Mucosa of descending colon (tissue), 3 donors: ENCODE measurements around the gene ALG1. TPM values are rescaled to one million over a fixed set of nuclear protein-coding genes. Genes with fewer than 3 reads are reported as not detected.
A peak's percentile ranks its signal among the peaks of the same experiment; 100 is the strongest.
"Not testable (repeated sequence)": the region's sequence is repeated elsewhere in the genome, so short reads cannot be mapped to it uniquely, and the experiment has no call there.

Experiments used
- ATAC-seq: fragments of 200-7000 bp; cut with Tn5 transposase; one replicate; pipeline ENCODE4 v1.9.1; 2020; ENCODE audit warnings: mild to moderate bottlenecking, moderate library complexity
- DNase-seq, 3 donors: peaks; one replicate each; pipeline ENCODE4 v3.0.0-alpha.2; 2020
- H3K36me3 ChIP-seq: fragments of 200-600 bp; one replicate; pipeline ENCODE4 v1.8.0; 2021; ENCODE audit warnings: low read depth, mild to moderate bottlenecking
- H3K4me1 ChIP-seq: fragments of 200-600 bp; one replicate; pipeline ENCODE4 v1.8.0; 2021; ENCODE audit warnings: low read depth, mild to moderate bottlenecking
- H3K4me3 ChIP-seq: fragments of 200-600 bp; one replicate; pipeline ENCODE4 v1.8.0; 2021; ENCODE audit warnings: mild to moderate bottlenecking
- H3K9me3 ChIP-seq: fragments of 200-600 bp; one replicate; pipeline ENCODE4 v1.8.0; 2021; ENCODE audit warnings: mild to moderate bottlenecking
- CTCF ChIP-seq: fragments of 200-600 bp; IDR thresholded peaks from one replicate; pipeline ENCODE4 v1.8.0; 2022; ENCODE audit warnings: antibody characterized with exemption, mild to moderate bottlenecking
- intact Hi-C, 2 donors: fragments of 100-400 bp; cut with DNase I in 1 of 2; cut with micrococcal nuclease in 1 of 2; formaldehyde crosslinking; loops; one replicate each; pipeline versions ENCODE4 v1.11.0 to v1.11.1; 2022; cut with DNase I, micrococcal nuclease
- total RNA-seq, 3 donors: library from RNA; stranded (reverse); fragmentation: NEBNext Ultra II Directional in 2 of 3; extraction: Animal tissue kit (Norgen Biotek cat#: 25700) in 2 of 3; gene quantifications; one replicate each; pipeline versions ENCODE4 v1.2.1 to v1.2.4, GENCODE V29; 2021 to 2023
- donor health status: DM: no; HTN: no; CAD: no; lungs with moderate emphysema.
- donor health status: DM: no; HTN: no; CAD: no.
- donor health status: DM: no; HTN: yes; CAD: no.

The ALG1 gene
- total RNA-seq, 3 donors from 2014 or later, result 17.7 to 32.2 (median 29.0) TPM

GRCh38 chr16:5097470-5098220, 26.0 kb downstream of the ALG1 start, which contains the start of gene EEF2KMT:
EEF2KMT (minus strand) TSS chr16:5097795; CDS start chr16:5097739, 56 bp downstream.
- intact Hi-C loops, result not testable (repeated sequence)

DNA sequence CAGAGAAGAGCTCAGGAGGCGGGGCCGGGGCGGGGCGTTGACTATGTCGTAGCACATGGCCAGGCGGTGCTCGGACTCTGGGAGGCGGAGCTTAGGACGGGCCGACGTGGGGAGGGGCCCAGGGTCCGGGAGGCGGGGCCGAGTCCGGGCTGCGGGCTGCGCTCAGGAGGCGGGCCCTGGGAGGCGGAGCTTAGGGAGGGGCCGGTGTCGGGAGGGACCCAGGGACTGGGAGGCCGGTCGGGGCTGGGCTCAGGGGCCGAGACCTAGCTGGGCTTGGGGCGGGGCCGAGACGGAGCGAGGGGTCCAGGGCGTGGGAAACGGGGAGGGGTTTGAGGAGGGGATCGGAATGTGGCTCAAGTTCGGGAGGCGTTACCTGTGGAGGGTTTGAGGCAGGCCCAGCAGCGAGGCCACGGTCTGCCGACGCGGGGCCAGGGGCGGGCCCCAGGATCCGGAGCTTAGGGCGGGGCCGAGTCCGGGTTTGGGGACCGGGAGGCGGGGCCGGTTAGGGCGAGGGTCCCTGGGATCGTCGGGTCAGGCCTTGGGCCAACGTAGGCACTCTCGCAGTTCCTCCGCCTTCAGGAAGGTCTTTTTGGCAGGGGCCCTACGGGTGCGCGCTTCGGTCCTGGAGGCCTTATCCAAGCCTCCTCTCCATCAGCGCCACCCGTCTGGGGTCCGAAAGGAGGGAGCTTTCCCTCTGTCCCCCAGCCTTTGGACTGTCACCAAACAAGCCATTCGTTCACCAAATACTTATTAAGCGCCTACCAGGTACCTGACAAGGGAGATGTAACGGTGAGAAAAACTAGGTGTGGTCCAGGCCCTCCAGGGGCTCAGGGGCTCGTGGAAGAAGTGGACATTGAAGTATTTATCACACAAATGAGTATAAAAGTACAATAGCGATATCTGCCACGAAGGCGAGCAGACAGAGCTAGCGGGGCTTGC, 26.8 kb downstream of the ALG1 start:
- DNase-seq, result peak; percentile 84 to 91 (median 89)
- H3K36me3 ChIP-seq, ATAC-seq, H3K4me1 ChIP-seq, H3K9me3 ChIP-seq, intact Hi-C loops: not testable (repeated sequence)
- peak overlapping the region; percentile 46 for H3K4me3 ChIP-seq

More at GRCh38 chr16:5097470-5098220, 26.0 kb downstream of the ALG1 start, which contains the start of gene EEF2KMT:
- DNase-seq (peak; percentile 100), ATAC-seq (peak; percentile 100)
- H3K4me3 ChIP-seq, result peak within 1 kb of the TSS; percentile 56
- not testable (repeated sequence) for H3K9me3 ChIP-seq, H3K36me3 ChIP-seq, H3K4me1 ChIP-seq

GRCh38 chr16:5099174-5099573, 27.5 kb downstream of the ALG1 start:
- intact Hi-C loops, ATAC-seq, H3K9me3 ChIP-seq, H3K36me3 ChIP-seq, DNase-seq, H3K4me1 ChIP-seq, H3K4me3 ChIP-seq: not testable (repeated sequence)

DNA sequence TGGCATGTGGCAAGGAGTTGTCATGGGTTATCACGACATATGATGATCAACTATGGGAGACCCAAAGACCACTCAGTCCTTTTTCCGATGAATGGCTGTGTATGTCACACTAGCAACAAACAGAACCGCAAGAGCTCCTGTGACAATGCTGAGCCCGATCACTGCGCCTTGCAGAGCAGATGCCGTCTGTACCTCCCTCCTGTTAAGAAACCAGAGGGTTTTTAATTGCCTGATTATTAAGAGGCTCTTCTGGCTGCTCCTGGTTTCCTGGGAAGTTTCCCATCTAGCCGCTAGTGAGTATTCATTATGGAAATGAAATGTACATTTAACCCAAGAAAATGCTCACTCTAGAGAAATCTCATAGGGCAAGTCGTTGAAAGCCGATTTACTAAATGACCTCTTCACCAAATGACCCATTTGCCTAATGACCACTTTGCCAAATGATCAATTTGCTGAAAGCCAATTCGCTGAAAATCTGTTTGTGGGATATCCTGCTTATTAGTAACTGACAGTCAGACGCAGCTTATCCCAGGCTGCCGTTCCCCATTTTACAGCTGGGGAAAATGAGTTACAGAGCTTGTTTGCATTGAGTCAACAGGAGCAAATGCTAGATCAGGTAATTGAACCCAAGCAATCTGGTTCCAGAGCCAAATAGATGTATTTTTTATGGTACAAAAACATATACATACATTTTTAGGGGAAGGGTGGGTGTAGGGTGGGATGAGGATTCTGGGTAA, 31.8 kb downstream of the ALG1 start:
- H3K9me3 ChIP-seq, H3K4me1 ChIP-seq, H3K4me3 ChIP-seq, H3K36me3 ChIP-seq, DNase-seq, intact Hi-C loops, ATAC-seq: not testable (repeated sequence)

DNA sequence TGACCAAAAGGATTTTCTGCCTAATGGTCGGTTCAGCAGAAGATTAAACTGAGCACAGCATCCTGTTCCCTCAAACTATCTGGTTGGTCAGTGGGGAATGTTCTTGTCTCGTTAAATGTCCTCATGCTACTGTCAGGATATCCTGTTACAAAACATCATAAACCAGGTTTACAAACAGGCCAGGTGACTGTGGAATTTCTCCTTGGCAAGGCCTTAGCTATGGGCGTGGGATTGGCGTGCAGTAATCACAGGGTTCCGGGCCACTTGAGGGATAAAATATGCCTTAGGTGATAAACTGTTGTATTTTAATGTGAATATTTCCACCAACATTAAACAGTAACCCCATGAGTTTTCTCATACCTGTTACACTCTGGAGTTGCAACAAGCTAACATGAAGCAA, 33.4 kb downstream of the ALG1 start:
- peak in 2 of 3 donors; percentile 23 to 33 for DNase-seq
- ATAC-seq, H3K9me3 ChIP-seq, intact Hi-C loops, H3K4me3 ChIP-seq, H3K36me3 ChIP-seq, H3K4me1 ChIP-seq: not testable (repeated sequence)

DNA sequence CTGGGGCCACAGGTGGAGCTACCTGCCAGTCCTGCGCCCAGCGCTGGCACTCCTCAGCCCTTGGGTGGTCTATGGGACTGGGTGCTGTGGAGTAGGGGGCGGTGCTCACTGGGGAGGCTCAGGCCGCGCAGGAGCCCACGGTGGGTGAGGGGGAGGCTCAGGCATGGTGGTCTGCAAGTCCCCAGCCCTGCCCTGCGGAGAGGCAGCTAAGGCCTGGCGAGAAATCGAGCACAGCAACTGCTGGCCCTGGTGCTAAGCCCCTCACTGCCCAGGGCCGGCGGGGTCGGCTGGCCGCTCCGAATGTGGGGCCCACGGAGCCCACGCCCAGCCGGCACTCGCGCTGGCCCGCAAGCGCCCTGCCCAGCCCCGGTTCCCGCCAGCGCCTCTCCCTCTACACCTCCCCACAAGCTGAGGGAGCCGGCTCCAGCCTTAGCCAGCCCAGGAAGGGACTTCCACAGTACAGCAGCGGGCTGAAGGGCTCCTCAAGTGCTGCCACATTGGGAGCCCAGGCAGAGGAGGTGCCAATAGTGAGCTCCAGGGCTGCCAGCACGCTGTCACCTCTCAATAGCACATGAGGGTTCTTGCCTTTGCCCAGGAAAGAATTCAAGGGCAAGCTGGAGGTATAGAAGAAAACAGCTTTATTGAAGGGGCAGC, 37.0 kb downstream of the ALG1 start:
- ATAC-seq (no peak), DNase-seq (no peak)
- no peak for TF ChIP-seq CTCF
- H3K36me3 ChIP-seq, result no peaks in the 10 kb centered on the region
- intact Hi-C loops, result no loop called here
- H3K4me1 ChIP-seq, result no peaks in the 10 kb centered on the region
- no peaks in the 10 kb centered on the region for H3K9me3 ChIP-seq
- H3K4me3 ChIP-seq, result no peak overlapping the region

DNA sequence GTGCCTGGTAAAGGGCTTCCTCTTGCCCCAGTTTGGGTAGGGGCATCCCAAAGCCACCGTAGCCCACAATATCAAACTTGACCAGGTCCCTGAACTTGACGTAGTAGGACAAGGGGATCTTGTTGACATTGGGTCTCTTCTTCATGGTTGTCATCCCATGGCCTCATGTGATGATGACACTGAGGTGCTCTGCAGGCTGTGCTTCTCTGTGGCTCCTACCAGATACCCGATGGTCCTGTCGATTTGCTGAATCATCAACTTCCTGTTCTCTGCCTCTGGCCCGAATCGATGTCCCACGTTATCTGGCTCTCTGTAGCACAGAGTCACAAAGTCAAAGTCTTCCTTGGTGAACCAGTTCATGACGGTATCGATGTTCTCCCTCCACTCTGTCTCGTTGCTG, 39.3 kb downstream of the ALG1 start:
- ATAC-seq, H3K4me3 ChIP-seq, H3K9me3 ChIP-seq, intact Hi-C loops, H3K36me3 ChIP-seq, H3K4me1 ChIP-seq, DNase-seq: not testable (repeated sequence)

DNA sequence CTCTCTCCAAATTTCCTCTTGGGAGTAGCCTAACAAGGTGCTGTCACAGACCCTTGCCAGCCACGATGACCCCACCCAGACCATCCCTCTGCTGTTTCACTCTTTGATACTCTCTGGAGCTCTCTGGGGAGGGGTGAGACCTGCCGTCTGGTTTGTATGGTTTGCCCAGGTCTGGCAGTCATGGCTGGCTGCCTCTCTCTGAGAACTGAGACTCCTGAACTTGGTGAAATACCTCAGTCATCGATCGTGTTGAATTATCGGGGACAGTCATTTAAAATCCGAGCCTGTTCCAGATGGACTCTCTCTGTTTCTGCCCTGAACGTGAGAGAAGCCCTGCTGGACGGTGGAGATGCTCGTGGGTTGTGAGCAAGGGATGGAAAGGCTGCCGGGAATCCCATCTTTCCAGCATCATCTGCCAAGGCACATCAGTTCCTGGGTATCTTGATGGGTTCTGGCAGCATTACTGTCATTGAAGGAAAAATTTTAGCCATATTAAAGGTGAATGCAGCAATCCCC, 45.2 kb downstream of the ALG1 start:
- H3K4me3 ChIP-seq, ATAC-seq, H3K4me1 ChIP-seq, intact Hi-C loops, H3K9me3 ChIP-seq, DNase-seq, H3K36me3 ChIP-seq: not testable (repeated sequence)

DNA sequence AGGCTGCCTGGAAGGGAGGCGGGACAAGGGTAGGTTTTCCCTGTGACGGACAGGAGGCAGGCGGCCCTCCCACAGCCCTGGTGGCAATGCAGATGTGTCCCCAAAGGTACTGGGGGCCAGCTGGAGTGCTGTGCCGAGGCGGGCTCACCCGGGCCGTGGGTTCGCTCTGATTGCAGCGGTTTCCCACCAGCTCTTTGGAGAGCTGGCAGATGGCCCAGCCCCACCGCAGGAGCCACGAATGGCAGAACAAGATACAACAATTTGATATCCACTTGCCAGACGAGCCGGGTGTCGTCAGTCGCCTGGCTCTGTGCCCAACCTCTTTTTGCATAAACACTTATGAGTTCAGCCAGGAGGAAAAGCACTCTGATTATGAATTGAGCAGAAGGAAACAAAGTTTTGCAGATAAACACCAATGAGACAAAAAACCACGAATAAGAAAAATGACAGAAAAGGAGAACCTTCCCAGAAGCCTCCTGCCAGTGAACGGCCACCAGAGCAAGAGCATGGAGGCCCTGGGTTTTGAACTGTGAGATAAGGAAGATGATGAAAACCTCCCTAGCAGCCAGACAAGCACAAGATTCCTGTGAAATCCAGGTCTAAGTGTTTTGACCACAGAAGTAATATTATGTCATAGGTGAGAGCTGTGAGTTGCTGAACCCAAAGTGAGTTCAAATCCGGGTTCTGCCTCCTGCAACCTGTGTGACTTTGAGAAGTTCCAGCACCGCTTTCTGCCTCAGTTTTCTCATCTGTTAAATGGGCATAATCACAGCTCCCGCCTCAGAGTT, 45.9 kb downstream of the ALG1 start:
- H3K4me1 ChIP-seq, H3K36me3 ChIP-seq, H3K9me3 ChIP-seq, intact Hi-C loops, H3K4me3 ChIP-seq, ATAC-seq: not testable (repeated sequence)
- peak; percentile 54 to 73 (median 55) for DNase-seq

GRCh38 chr16:5131467-5132004, 59.9 kb downstream of the ALG1 start:
- intact Hi-C loops, H3K4me3 ChIP-seq, H3K4me1 ChIP-seq, DNase-seq, H3K9me3 ChIP-seq, ATAC-seq, H3K36me3 ChIP-seq: not testable (repeated sequence)

GRCh38 chr16:5132915-5133600, 61.4 kb downstream of the ALG1 start:
- H3K4me3 ChIP-seq, H3K9me3 ChIP-seq, DNase-seq, H3K4me1 ChIP-seq, ATAC-seq, H3K36me3 ChIP-seq, intact Hi-C loops: not testable (repeated sequence)
